ENCODE results near the gene NHSL2. TPM values are rescaled to one million over a fixed set of nuclear protein-coding genes. Genes with fewer than 3 reads are reported as not detected.

The NHSL2 gene
- total RNA-seq, 2 donors from 2014 or later, result 1.3 to 3.4 TPM

DNA sequence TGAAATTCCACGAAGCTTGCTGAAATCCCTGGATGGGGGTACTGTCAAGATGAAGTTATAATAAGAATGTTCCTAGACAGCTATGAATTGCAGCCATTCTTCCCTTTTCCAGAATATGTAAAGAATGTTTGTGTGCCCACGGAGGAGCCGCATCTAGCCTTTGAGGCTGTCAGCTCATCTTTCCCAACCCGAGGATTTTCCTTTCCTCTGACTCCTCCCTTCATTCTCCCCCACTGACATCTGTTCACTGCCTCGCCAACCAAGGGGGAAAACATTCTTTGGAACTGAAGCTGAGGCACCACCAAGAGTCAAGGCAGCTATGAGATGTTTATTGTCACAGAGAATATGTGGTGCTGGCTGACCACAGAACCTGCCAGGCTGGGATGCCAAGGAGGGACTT is 8.8 kb downstream of the NHSL2 start:
- DNase-seq, result no peak
- intact Hi-C loops (cut with DNase I, micrococcal nuclease), result no loop called here

GRCh38 chrX:71919886-71920285 is 9.2 kb downstream of the NHSL2 start:
- DNase-seq, result no peak
- intact Hi-C loops (cut with DNase I, micrococcal nuclease), result no loop called here
- ATAC-seq, result no peak

More for the DNA sequence above, 8.8 kb downstream of the NHSL2 start:
- ATAC-seq, result no peak

DNA sequence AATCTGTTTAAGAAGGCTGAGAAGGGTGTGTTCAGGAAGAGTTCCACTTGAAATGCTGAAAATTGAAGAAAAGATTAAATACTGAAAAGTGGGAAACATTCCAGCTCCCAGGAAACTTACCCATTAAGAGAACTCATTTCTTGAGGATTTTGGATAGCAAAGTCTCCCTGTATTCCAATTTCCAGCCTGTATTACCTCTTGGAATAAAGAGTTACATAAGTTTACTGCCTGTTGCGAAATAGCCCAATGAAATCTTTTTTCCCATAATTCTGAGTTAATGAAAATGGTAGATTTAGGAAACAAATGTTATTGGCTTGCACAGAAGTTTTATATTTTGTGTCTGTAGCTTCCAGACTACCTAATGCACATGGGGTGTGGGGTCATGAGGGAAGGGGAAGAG is 12.0 kb downstream of the NHSL2 start:
- intact Hi-C loops (cut with DNase I, micrococcal nuclease), result no loop called here
- no peak for ATAC-seq
- no peak for DNase-seq

GRCh38 chrX:71923516-71923915 is 12.9 kb downstream of the NHSL2 start:
- ATAC-seq (no peak), DNase-seq (no peak)
- intact Hi-C loops (cut with DNase I, micrococcal nuclease), result no loop called here

DNA sequence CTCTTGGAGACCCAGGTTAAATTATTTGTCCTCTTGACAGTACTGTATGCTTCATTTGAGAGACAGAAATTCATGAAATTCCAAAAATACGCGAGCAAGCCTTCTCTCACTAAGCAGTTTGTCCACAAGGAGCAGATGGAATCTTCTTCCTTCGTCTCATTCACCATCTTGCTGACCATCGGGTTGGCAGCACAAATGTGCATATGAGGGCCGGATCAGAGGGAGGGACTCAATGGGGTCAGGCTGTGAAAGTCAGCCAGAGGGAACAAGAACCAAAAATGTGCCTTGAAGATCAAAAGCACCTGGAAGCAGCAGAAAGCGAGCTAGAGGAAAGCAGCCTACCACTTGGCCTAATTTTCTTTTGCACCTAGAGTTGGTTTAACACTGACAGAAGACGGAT is 16.4 kb downstream of the NHSL2 start:
- DNase-seq, result no peak
- ATAC-seq, result no peak
- intact Hi-C loops (cut with DNase I, micrococcal nuclease), result no loop called here

DNA sequence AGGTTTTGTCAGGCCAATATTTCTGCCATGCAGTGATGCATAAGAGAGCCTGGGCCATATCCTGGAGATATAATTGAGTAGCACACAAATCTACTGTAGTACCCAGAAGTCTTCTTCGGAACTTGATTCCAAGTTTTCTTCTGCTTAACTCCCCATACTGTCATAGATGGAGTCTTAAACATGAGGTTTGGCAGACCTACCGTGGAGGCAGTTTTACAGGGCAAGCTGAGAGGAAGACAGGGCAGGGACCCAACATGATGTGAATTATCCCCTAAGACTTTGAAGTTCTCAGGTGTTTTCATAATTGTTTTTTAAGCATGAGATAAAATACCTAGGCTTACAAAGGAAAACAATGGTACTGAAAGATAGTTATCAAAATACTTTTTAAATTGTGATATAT is 18.2 kb downstream of the NHSL2 start:
- no peak for ATAC-seq
- intact Hi-C loops (cut with DNase I, micrococcal nuclease), result no loop called here
- no peak for DNase-seq

DNA sequence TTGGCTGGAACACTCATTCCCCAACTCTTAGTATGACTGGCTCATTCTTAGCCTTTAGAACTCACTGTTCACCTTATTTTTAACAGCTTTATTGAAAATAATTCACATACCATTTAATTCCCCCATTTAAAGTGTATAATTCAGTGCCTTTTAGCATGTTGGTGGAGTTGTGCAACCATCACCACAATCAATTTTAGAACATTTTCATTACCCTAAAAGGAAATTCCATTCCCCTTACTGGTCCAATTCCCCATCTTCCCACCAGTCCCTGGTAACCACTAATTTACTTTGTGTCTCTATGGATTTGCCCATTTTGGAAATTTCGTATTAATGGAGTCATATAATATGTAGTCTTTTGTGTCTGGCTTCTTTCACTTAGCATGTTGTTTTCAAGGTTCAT is 19.7 kb downstream of the NHSL2 start:
- ATAC-seq (no peak), DNase-seq (no peak)
- intact Hi-C loops (cut with DNase I, micrococcal nuclease), result no loop called here

- DNase-seq, result no peak
- ATAC-seq, result no peak
- intact Hi-C loops (cut with DNase I, micrococcal nuclease), result no loop called here
Measured at GRCh38 chrX:71935476-71935875, 24.8 kb downstream of the NHSL2 start.

- ATAC-seq (no peak), DNase-seq (no peak)
- intact Hi-C loops (cut with DNase I, micrococcal nuclease), result no loop called here
Measured at GRCh38 chrX:71936632-71937031, 26.0 kb downstream of the NHSL2 start.

GRCh38 chrX:71938371-71938770 is 27.7 kb downstream of the NHSL2 start:
- ATAC-seq (no peak), DNase-seq (no peak)
- intact Hi-C loops (cut with DNase I, micrococcal nuclease), result no loop called here

DNA sequence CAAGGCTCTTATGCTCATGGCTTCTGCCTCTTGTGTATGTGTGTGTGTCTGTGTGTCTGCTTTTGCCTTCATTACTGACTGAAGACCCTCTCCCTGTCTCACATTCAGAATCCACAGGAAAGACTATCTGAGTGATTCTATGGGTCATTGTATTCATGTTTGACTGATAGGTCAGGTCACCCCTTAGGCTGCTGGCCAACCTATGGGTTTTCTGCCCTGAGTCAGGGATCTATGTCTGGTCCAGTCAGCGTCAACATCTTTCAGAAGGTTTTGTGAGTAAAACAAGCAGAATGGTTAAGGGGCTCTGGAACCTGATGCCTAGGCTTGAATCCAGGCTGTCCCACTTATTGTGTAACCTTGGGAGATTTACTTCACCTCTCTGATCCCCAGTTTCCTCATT is 30.5 kb downstream of the NHSL2 start:
- DNase-seq, result no peak
- ATAC-seq, result no peak
- intact Hi-C loops (cut with DNase I, micrococcal nuclease), result no loop called here

DNA sequence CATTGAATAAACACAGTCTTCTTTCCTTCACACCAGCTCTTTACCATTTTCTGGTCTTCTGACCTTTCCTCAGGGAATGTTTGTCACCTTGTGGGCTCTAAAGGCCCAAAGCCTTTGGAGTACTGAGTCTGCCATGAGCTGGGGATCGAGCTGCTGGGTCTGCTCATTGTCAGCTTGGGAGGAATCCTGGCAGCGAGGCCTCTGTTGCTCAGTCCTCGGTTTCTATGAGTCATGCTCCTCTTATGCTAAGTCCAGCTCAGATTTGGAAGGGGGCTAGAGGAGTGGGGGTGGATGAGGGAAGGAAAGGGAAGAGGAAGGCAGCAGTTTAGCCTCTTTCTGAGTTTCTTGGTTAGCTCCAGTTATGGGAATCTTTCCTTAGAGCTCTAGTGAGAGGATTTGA is 31.1 kb downstream of the NHSL2 start:
- intact Hi-C loops (cut with DNase I, micrococcal nuclease), result no loop called here
- DNase-seq (peak; percentile 8 to 45), ATAC-seq (no peak)

GRCh38 chrX:71944369-71944768 is 33.7 kb downstream of the NHSL2 start:
- ATAC-seq, result no peak
- intact Hi-C loops (cut with DNase I, micrococcal nuclease), result no loop called here

DNA sequence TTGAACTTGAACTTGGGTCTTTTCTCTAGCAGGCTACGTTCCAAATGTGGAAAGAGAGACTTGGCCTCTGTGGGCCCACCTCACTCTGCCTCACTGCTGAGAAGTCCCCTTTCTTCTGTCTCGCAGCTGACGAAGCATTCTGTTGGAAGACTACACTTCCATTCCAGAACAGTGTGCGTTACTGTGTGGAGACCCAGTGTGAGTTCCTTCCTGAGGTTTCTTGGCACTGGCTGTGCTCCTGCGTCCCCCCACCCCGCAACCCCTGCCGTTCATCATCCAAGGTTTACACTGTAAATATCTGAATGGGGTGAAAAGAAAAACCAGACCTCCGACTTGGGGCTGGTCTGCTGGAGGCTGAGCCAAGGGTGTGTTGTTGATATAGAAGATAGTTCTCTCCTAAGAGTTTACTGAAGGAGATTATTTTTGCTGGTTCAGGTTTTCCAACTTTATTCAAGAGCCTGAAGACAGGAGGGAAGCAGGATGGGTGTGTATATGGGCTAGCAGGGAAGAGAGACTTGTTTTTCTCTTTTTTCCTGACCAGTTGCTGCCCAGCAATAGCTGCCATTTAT is 34.7 kb downstream of the NHSL2 start:
- intact Hi-C loops (cut with DNase I, micrococcal nuclease), result no loop called here
- ATAC-seq (no peak), DNase-seq (no peak)

More at GRCh38 chrX:71944369-71944768, 33.7 kb downstream of the NHSL2 start:
- no peak for DNase-seq

DNA sequence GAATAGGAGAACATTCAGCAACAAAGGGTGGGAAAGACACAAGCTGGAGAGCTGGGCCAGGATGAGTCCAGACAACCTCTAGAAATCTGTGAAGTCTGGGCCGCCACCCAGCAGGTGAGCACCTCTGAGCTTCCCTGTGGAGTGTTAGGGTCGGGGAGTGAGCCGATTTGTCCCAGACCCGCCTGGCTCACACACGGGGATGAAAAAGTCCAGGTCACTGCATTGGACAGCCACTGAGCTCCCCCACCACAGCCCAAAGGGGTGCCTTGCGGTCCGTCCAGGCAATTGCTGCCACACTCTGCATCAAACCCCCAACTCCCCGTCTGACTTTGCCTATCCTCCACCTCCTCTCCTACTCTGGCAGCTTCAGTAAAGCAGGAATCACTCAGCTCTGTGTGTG is 38.7 kb downstream of the NHSL2 start:
- DNase-seq, result no peak
- ATAC-seq, result no peak
- intact Hi-C loops (cut with DNase I, micrococcal nuclease), result no loop called here

- intact Hi-C loops (cut with DNase I, micrococcal nuclease), result no loop called here
- DNase-seq, result no peak
- ATAC-seq, result no peak
Measured at GRCh38 chrX:71949844-71950445, 39.3 kb downstream of the NHSL2 start.

DNA sequence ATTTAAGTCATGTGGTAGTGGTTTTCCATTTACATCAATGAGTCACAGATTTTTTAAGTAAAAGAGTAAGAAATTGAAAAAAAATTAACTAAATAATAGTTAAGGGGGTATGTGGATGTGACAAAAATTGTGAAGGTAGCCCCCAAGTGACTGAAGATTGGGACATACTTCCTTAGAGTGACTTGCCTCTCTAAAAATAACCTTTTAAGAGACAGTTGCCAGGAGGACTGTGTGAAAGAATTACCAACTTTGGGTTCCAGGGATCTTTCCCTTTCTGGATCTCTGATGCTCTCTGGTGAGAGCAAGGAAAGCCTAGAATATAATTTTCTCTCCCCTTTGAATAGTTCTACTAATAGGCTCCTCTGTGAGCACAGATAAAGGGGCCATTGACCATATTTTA is 42.7 kb downstream of the NHSL2 start:
- no peak for DNase-seq
- intact Hi-C loops (cut with DNase I, micrococcal nuclease), result no loop called here
- ATAC-seq, result no peak

DNA sequence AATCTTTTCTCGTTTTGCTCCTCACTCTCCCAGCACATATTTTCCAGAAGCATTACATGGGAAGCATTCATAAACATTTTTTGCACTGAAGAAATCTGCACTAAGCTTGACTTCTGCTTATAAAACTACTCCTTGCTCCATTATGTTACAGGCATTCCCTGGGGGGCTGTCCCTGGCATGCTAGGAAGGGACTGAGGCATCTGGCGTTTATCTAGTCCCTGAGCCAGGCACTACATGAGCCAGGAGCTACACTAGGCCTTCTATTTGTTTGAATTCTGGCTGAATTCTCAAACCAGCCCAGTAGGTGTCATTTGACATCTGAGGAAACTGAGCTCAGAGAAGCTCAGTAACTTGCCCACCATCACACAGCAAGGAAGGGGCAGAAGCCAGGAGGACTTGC is 43.3 kb downstream of the NHSL2 start:
- intact Hi-C loops (cut with DNase I, micrococcal nuclease), result no loop called here
- ATAC-seq, result no peak
- no peak for DNase-seq

DNA sequence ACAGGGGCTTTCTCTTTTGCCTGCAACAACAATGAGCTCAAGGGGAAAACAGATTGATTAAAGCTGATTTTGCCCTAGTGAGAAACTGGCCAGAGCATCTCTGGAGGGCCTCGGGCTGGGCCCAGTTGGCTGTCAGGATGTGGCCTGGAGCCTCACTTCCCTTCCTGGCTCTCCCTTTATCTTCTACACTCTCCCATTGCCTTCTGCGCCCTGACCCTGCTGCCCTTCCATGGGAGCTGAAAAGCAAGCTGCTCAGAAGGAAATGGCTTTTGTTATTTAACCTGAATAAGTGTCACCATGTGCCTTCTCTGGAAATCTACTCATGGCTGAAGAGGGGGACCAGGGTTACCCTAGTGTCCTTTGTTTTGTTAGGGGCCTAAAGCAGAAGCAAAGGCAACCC is 43.8 kb downstream of the NHSL2 start:
- intact Hi-C loops (cut with DNase I, micrococcal nuclease), result no loop called here
- no peak for DNase-seq
- ATAC-seq, result no peak

DNA sequence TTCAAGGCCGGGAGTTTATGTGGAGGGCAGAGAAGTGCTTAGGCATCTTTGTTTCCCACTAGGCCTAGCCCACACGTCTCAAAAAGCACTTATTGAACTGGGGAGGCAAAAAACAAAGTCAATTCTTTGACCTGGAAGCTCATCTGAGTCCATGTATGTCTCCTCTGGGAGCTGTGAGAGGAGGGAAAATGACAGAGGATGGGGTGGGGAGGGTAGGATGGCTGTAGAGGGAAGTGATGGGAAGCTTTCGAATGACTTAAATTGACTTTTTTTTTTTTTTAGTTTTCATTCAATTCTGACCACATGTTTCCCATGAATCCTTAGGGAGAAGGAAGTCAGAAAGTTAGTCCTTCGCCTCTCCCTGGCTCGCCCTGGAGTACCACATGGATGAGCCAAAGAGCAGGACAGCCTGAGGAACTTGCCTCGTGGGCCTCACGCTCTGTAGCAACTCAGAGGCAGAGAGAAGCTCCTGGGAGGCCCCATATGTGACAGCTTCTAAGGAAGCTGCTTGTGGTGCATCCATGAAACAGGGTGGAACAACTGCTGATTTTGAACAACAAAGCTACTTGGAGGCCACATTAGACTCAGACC is 45.0 kb downstream of the NHSL2 start:
- intact Hi-C loops (cut with DNase I, micrococcal nuclease), result no loop called here
- DNase-seq, result no peak
- no peak for ATAC-seq

GRCh38 chrX:71958281-71958675 is 47.6 kb downstream of the NHSL2 start:
- DNase-seq, result no peak
- no peak for ATAC-seq
- intact Hi-C loops (cut with DNase I, micrococcal nuclease), result no loop called here

All from left colon (tissue), 2 donors.